NT2/D1 (cell line): ENCODE results near the gene TMEM253.

Source experiments
- SUZ12 ChIP-seq: IDR thresholded peaks from 2 replicates; pipeline ENCODE4 v1.6.1; 2011; ENCODE audit not compliant: insufficient read length, insufficient read depth; ENCODE audit errors: extremely low read depth
- YY1 ChIP-seq: IDR thresholded peaks from 2 replicates; pipeline ENCODE4 v1.6.1; 2011; ENCODE audit not compliant: insufficient read length, insufficient read depth
- ZNF274 ChIP-seq: IDR thresholded peaks from 2 replicates; pipeline ENCODE4 v1.6.1; 2011; ENCODE audit warnings: mild to moderate bottlenecking, low read depth, low read length

DNA sequence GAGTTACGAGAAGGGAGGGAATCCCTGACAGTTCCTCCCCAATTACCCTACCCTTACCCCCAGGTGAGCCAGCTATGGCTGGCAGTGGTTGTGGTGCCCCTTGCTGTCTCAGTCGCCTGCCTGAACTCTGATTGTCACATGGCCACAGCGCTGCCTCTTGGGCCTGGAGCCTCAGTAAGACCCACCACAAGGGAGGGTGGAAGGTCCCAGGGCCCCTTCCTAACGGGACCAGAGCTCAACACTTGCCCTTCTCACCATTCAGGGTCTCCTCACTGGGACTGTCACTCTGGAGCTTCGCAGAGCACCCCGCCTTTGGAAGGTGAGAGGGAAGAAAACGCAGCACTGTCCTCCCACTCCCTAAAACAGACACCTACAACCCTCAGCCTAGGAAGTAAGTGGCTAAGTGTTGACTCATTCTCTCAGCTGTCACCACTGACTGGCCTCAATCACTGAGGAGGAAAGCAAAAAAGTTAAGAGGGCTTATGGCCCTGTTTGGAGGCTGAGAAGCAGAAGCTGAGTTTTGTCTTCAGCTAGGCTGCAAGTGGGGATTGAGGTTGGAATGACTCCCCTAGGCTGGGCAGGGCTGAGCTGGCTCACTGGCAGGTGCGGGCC is 1.0 kb downstream of the TMEM253 start:
- TF ChIP-seq ZNF274 (no peak), YY1 (no peak), SUZ12 (no peak)
